Ramos (cell line): ENCODE measurements around the gene PSMB10.
"Not testable (repeated sequence)": the region's sequence is repeated elsewhere in the genome, so short reads cannot be mapped to it uniquely, and the experiment has no call there.

Source experiments
- in situ Hi-C: fragments of 300-500 bp; cut with MboI; formaldehyde crosslinking; loops from one replicate; pipeline ENCODE4 v1.14.3; 2022; ENCODE audit warnings: low sequenced_read_pairs; ENCODE audit not compliant: unreplicated experiment

The PSMB10 gene

DNA sequence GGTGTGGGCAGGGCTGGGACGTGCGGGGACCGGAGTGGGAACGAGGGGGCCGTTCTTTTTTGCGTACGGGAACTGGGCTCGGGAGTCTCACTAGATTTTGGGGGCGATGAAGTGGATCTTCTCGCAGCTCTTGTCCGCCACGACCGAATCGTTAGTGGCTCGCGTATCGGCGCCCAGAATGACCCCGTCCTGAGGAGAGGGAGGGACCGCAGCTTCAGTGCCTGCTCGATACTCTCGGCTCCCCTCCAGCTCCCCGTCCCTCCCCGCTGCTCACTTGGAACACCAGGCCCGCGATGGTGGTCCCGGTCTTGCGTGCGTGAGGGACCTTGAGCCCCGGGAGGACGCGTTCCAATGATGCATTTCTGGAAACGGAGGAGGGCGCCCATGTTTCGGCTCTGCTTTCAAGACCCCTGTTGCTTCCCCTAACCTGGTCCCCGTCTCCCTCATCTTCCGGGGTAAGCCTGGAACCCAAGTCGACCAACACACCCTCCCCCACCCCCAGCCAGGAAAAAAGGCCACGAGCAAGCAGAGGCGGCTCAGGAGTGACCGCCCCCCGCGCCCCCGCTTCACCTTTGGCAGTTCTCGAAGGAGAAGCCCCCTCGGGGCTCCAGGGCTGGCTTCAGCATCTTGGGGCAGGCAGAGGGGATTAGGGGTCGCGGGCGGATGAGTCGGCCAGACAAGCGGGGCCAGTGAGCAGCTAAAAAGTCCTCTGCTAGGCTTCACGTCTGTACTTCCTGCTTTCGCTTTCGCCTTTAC, at the start of gene PSMB10:
Gene PSMB10, minus strand, starts transcription at position 727 of the 756 bp plus-strand sequence. Its CDS starts 101 bp downstream, at position 626.
- in situ Hi-C loops = no loop called here

GRCh38 chr16:67982011-67982696, 45.5 kb upstream of the PSMB10 start:
- in situ Hi-C loops = no loop called here

GRCh38 chr16:67979955-67980678, 43.5 kb upstream of the PSMB10 start, which contains the start of gene DPEP3:
Gene DPEP3, minus strand, starts transcription at chr16:67980499. Its CDS starts 119 bp downstream, at chr16:67980380.
- in situ Hi-C loops = no loop called here

- in situ Hi-C loops = no loop called here
Observed at GRCh38 chr16:67977469-67978227, 41.0 kb upstream of the PSMB10 start.

DNA sequence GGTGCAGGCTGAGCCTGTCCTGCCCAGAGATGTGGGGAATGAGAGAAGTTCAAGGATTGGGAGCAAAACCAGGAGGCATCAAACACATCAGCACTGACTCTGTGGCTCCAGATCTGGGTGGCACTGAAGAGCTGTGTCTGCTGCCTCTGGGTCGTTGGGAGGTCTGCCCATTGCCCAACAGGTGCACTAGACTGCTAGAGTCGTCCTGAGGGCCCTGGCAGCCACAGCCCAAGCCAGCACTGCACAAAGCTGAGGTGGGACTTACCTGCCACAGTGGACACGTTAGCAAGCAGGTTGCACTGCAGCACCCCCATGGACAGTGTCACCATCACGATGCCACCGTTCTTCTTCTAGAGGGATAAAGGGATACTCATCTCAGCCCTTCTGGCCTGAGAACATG, 40.4 kb upstream of the PSMB10 start:
- in situ Hi-C loops = no loop called here

DNA sequence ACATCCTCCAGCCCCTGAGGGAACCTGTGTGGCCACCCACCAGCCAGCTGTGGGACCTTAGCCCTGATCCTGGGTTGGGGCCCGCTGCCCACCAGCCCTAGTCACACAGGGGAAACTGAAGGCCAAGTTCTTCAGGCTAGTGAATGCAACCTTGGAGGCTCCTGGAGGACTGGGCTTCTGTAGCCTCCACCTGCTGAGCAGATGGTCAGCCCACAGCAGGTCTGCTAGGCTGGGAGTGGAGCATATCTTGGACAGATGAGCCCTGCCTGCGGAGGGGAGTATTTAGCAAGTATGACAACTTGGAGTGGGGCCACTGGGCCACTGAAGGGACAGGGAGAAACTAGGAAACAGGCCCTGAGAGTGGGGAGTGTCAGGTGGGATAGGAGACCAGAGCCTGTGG, 39.6 kb upstream of the PSMB10 start:
- in situ Hi-C loops = no loop called here

- in situ Hi-C loops = no loop called here
Observed at GRCh38 chr16:67975321-67976105, 38.9 kb upstream of the PSMB10 start.

DNA sequence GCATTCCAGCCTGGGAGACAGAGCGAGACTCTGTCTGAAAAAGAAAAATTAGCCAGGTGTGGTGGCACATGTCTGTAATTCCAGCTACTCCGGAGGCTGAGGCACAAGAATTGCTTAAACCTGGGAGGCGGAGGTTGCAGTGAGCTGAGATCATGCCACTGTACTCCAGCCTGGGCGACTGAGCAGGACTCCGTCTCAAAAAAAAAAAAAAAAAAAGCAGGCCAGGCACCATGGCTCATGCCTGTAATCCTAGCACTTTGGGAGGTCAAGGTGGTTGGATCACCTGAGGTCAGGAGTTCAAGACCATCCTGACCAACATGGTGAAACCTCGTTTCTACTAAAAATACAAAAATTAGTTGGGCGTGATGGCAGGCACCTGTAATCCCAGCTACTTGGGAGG, 35.6 kb upstream of the PSMB10 start:
- in situ Hi-C loops = not testable (repeated sequence)

GRCh38 chr16:67971111-67971510, 34.5 kb upstream of the PSMB10 start:
- in situ Hi-C loops = no loop called here

- in situ Hi-C loops = no loop called here
Observed at GRCh38 chr16:67969254-67970039, 32.8 kb upstream of the PSMB10 start.

GRCh38 chr16:67968400-67969253, 32.0 kb upstream of the PSMB10 start, which contains the start of gene SLC12A4:
Gene SLC12A4, minus strand, starts transcription at chr16:67968637. Its CDS starts 84 bp downstream, at chr16:67968553.
- in situ Hi-C loops = no loop called here

DNA sequence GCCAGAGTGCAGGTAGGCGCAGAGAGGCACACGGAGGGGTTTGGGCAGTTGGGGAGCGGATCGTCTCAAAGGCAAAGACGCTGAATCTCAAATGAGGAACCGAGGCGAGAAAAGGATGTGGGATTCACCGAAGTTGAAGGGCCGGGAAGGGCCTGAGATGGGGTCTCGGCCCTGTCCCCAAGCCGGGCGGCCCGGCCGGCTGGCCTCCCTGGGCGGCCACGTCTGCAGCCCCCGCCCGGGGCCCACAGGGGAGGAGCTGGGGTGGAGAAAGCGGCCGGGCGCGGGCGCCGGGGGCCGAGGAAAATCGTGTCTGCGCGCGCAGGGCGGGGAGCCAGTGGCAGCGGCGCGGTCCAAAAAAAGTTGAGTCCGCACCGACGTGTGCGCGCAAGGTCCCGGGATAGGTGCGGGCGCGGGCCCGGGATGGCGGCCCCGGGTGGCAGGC, 31.3 kb upstream of the PSMB10 start:
- in situ Hi-C loops = no loop called here

DNA sequence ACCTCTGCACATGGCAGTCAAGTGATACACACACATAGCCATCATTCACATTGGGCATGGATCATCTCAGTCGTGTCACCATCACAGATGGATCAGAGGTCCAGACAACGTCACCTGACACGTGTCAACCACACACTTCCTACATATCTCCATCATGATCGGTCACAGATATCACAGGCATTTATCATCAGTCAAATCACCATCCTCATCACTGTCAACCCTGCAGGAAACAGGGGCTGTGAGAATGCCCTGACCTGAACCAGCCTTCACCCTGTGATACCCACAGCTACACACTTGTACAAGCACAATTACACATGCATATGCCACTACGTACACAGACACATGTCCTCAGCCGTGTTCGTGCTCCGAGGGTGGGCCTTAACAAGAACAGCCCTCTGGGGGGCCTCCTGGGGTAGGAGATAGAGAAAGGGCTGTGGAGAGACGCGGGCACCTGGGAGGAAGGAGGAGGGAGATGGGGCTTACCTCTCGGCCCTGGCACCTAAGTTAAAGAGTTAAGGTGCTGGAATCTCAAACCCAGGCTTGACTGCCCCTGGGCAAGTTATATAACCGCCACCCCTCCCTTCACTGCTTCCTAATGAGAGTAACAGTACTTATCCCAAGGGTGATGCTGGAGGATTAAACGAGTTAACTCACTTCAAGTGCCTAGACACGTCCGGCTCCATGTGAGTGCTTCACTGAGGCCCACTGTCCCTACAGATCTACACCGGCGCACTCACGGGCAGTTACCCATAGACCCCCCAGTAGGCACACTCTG, 30.7 kb upstream of the PSMB10 start:
- in situ Hi-C loops = no loop called here

DNA sequence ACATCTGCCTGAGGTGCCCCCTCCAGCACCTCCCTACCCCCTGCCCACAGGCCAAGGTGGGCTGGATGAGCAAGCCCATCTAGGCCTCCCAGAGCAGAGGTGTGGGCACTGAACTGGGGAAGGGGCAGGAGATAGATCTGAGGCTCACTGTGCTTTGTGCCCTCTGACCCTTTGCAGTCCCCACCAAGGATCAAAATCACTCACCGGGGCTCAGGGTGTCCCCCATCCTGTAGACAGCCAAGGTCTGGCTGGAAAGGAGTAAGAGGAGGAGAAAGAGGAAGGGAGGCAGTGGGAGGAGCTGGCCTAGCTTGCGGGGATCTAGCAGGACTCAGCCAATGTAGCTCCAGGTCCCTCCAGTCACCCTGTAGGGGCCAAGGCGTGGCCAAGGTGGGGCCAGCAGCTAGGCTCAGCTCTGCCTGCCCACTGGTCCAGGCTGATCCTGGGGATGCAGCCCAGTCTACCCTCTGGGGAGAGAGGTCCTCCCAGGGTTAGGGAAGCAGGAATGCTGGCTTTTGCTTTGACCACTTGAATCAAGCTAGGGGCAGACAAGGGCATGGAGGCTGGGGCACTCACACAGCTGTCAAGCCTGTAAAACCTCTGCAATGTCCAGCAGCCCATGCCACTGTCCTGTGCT, 30.0 kb upstream of the PSMB10 start:
- in situ Hi-C loops = no loop called here

DNA sequence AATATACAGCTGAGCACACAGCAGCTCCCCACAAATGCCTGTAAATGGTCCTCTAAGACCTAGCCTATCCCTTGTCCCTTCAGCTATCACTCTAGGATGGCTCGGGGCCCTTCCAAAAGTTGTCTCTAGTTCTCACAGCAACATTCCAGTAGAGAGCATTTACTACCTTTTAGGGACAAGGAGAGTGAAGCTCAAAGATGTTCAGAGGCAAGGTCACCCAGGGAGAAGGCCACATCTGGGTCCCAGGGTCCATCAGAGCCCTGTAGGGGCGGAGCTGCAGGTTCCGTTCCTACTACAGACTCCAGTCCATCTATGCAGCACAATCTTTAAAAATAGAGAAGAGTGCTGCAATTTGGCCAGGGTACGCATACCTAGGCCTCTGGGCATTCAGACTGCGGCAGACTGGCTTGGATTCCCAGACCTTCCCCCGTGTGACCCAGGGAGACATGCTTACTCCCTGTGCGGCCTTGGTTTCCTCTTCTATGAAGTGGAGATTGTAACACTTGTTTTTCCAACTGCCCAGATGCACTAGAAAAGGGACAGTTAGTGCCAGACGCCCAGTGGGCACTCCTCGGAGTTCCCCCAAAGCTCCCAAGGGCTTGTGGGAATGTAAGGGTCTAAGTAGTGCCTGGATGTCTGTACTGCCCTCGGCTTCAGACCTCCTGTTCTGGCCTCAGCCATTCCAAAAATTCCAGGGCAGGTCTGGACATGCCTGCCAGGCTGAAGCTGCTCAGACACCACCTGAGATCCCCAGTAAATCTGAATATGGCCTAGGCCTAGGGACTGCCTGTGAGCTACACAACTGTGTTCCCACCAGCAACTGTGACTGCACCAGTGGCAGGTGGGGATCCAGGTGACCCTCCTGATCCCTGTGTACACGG, 29.3 kb upstream of the PSMB10 start:
- in situ Hi-C loops = no loop called here
